ENCODE measurements around the gene RHBDD2. TPM values are rescaled to one million over a fixed set of nuclear protein-coding genes. Genes with fewer than 3 reads are reported as not detected.

Gene RHBDD2
- total and polyA plus RNA-seq, 2 donors (not counting 3 experiments of a cell fraction or from before 2014, with no cell fraction given): 36.7 to 99.2 TPM

DNA sequence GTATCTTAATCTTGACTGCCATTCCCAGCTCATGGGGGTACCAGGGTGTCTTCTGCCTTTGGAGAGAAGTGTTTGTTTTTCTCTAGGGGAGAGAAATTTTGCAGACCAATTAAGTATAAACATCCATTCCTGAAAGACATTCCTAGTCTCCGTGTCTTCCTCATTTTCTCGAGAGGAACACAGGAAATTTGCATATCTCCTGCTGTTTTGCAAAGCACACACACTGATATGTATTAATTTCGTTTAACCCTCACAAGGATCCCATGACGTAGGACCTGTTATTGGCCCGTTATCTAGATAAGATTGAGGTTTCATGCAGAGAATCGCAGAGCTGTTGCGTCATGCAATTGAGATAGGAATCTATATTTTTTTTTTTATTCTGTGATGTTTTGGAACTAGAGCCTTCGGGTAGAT is 944 bp downstream of the RHBDD2 start:
- Histone ChIP-seq H3K36me3 (ENCODE audit: control insufficient read depth in 2 of 2, extremely low read depth in 1 of 2, insufficient read depth in 2 of 2, low read length in 2 of 2) (peaks cover 4 to 25% of the 10 kb centered on the region in 2 experiments), H3K9me1 (replicated peaks; ENCODE audit: control insufficient read depth, extremely low read depth, insufficient read depth, low read length) (no peaks in the 10 kb centered on the region), H3K27me3 (ENCODE audit: control insufficient read depth in 2 of 2, insufficient read depth in 2 of 2, low read length in 2 of 2) (no peaks in the 10 kb centered on the region), H3K4me3 (replicated peaks in 1 of 3; ENCODE audit: insufficient read depth in 1 of 3, low read depth in 1 of 3, low read length in 3 of 3) (peak overlapping the region; percentile 26 to 100 (median 72)), H3K4me2 (ENCODE audit: insufficient read depth, low read length) (peak overlapping the region; percentile 66), H3K9me3 (replicated peaks; ENCODE audit: control insufficient read depth, insufficient read depth, low read length) (no peaks in the 10 kb centered on the region), H3K4me1 (ENCODE audit: control insufficient read depth, extremely low read depth, insufficient read depth, low read length) (peaks cover 11% of the 10 kb centered on the region), H2AFZ (ENCODE audit: low read depth, low read length) (no peak overlapping the region), H4K20me1 (replicated peaks; ENCODE audit: control insufficient read depth, extremely low read depth, insufficient read depth, low read length) (no peaks in the 10 kb centered on the region), H3K9ac (replicated peaks; ENCODE audit: extremely low read depth, insufficient read depth, low read length) (peak overlapping the region; percentile 71), H3K27ac (ENCODE audit: insufficient read depth, low read depth, low read length) (no peak overlapping the region), H3K79me2 (ENCODE audit: control insufficient read depth, insufficient read depth, low read length) (peaks cover 12% of the 10 kb centered on the region)
- CTCF ChIA-PET: interaction anchor here (0.6 to 1.8 kb wide), 2 partner anchors 43 to 140 kb away, joined by 3 to 8 read pairs; no protein-coding TSS in a partner anchor
- dilution Hi-C loops (cut with MboI; ENCODE audit: extremely low pct_ligation_motif_present, low sequenced_read_pairs): no loop called here
- DNase-seq (ENCODE audit: low read depth, low spot score) (peak; percentile 37), FAIRE-seq (no peak)
- TSS peak; percentile 53 for BruUV-seq (replicated peaks)
- intact Hi-C loops (cut with micrococcal nuclease): loop anchor here (1.0 kb wide), 2 partner anchors 36 to 115 kb away; partner anchors contain the start of genes POR and TMEM120A
- TF ChIP-seq, protein P1, sequence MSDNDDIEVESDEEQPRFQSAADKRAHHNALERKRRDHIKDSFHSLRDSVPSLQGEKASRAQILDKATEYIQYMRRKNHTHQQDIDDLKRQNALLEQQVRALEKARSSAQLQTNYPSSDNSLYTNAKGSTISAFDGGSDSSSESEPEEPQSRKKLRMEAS (IDR thresholded peaks at IDR 0.05; ENCODE audit: insufficient read depth, insufficient read length): no peak
- TF ChIP-seq GATA2 (IDR thresholded peaks at IDR 0.05; ENCODE audit: insufficient read depth, insufficient read length, low read depth, low read length): peak; percentile 68
- no peak for TF ChIP-seq MYC (IDR thresholded peaks at IDR 0.05; ENCODE audit: low read depth, low read length)
- POLR2A ChIA-PET: no interaction called here

DNA sequence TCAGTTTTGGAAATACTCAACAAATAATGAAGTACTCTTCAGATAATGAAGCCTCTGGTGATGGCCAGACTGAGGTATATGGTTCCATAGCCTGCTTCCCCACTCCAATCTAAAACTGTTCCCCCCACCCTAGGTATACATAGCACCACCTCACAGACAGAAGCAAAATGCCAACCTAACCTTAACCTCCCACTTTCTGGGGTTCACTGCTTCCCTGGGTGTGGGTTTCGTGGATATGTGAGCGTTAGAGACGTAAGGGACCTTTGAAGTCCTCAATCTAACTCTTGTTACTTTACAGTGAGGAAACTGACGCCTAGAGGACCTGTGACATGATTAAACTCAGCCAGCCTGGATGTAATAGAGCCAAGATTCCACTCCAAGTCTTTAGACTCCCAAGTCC is 1.4 kb downstream of the RHBDD2 start:
- Histone ChIP-seq H3K4me3 (replicated peaks in 1 of 3; ENCODE audit: insufficient read depth in 1 of 3, low read depth in 1 of 3, low read length in 3 of 3) (no peak overlapping the region), H3K79me2 (ENCODE audit: control insufficient read depth, insufficient read depth, low read length) (peaks cover 12% of the 10 kb centered on the region), H3K9ac (replicated peaks; ENCODE audit: extremely low read depth, insufficient read depth, low read length) (no peak overlapping the region), H2AFZ (ENCODE audit: low read depth, low read length) (no peak overlapping the region), H4K20me1 (replicated peaks; ENCODE audit: control insufficient read depth, extremely low read depth, insufficient read depth, low read length) (no peaks in the 10 kb centered on the region), H3K9me1 (replicated peaks; ENCODE audit: control insufficient read depth, extremely low read depth, insufficient read depth, low read length) (no peaks in the 10 kb centered on the region), H3K4me2 (ENCODE audit: insufficient read depth, low read length) (peak overlapping the region; percentile 66), H3K27me3 (ENCODE audit: control insufficient read depth in 2 of 2, insufficient read depth in 2 of 2, low read length in 2 of 2) (no peaks in the 10 kb centered on the region), H3K4me1 (ENCODE audit: control insufficient read depth, extremely low read depth, insufficient read depth, low read length) (peaks cover 11% of the 10 kb centered on the region), H3K27ac (ENCODE audit: insufficient read depth, low read depth, low read length) (no peak overlapping the region), H3K36me3 (ENCODE audit: control insufficient read depth in 2 of 2, extremely low read depth in 1 of 2, insufficient read depth in 2 of 2, low read length in 2 of 2) (peaks cover 4 to 30% of the 10 kb centered on the region in 2 experiments), H3K9me3 (replicated peaks; ENCODE audit: control insufficient read depth, insufficient read depth, low read length) (no peaks in the 10 kb centered on the region)
- no TSS peak for BruUV-seq (replicated peaks)
- FAIRE-seq (no peak), DNase-seq (ENCODE audit: low read depth, low spot score) (no peak)
- intact Hi-C loops (cut with micrococcal nuclease): no loop called here
- dilution Hi-C loops (cut with MboI; ENCODE audit: extremely low pct_ligation_motif_present, low sequenced_read_pairs): no loop called here
- POLR2A ChIA-PET: no interaction called here
- CTCF ChIA-PET: interaction anchor here (0.6 to 1.8 kb wide), 2 partner anchors 42 to 140 kb away, joined by 3 to 8 read pairs; no protein-coding TSS in a partner anchor
- TF ChIP-seq, protein P2, sequence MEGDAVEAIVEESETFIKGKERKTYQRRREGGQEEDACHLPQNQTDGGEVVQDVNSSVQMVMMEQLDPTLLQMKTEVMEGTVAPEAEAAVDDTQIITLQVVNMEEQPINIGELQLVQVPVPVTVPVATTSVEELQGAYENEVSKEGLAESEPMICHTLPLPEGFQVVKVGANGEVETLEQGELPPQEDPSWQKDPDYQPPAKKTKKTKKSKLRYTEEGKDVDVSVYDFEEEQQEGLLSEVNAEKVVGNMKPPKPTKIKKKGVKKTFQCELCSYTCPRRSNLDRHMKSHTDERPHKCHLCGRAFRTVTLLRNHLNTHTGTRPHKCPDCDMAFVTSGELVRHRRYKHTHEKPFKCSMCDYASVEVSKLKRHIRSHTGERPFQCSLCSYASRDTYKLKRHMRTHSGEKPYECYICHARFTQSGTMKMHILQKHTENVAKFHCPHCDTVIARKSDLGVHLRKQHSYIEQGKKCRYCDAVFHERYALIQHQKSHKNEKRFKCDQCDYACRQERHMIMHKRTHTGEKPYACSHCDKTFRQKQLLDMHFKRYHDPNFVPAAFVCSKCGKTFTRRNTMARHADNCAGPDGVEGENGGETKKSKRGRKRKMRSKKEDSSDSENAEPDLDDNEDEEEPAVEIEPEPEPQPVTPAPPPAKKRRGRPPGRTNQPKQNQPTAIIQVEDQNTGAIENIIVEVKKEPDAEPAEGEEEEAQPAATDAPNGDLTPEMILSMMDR (IDR thresholded peaks at IDR 0.05; ENCODE audit: extremely low read depth in 1 of 2, insufficient read depth in 1 of 2, low read depth in 1 of 2, low read length in 2 of 2): no peak
- TF ChIP-seq POLR2AphosphoS5 (IDR thresholded peaks at IDR 0.05; ENCODE audit: insufficient read depth, low read depth, low read length) (no peak), POLR2A (IDR thresholded peaks at IDR 0.05; ENCODE audit: low read depth, low read length) (no peak), JUN (IDR thresholded peaks at IDR 0.05; ENCODE audit: borderline replicate concordance, insufficient read depth, insufficient read length, low read depth) (no peak), EZH2 (IDR thresholded peaks at IDR 0.05; ENCODE audit: borderline replicate concordance, low read depth, low read length, severe bottlenecking) (no peak)
